ENCODE measurements around the gene TWIST2. TPM values are rescaled to one million over a fixed set of nuclear protein-coding genes. Genes with fewer than 3 reads are reported as not detected.

TWIST2 gene
- polyA plus RNA-seq, 1 donor from 2014 or later, result not detected

DNA sequence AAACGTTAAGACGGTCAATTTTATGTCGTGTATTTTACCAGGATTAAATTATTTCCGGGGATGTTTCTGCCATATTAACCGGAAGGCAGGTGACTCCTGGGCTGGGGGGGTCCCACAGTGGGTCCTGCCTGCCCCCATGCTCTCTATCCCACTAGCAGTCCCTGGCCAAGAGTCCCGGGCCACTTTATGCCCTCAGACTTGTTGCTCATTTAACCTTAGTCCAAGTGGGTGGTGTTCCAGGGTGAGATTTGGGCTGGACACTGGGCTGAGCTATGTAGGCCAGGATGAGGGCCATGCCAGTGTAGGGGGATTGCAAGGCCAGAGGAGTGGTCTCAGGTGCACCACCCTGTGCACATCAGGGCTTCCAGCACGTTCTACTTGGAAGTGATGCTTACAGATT lies 24.1 kb downstream of the TWIST2 start:
- no peak overlapping the region for H2AFZ ChIP-seq (ENCODE audit: low read depth, low read length)
- no peaks in the 10 kb centered on the region for H3K9me2 ChIP-seq (ENCODE audit: insufficient read depth, low read length)
- H3K4me3 ChIP-seq (ENCODE audit: low read length), result no peak overlapping the region
- H3K79me2 ChIP-seq (replicated peaks; ENCODE audit: insufficient read depth, low read length), result no peaks in the 10 kb centered on the region
- no peaks in the 10 kb centered on the region for H3F3A ChIP-seq (ENCODE audit: insufficient read depth, low read length, poor library complexity, severe bottlenecking)
- H4K20me1 ChIP-seq (ENCODE audit: insufficient read depth), result no peaks in the 10 kb centered on the region
- no peak overlapping the region for H3K27ac ChIP-seq (ENCODE audit: low read length)
- H3K4me2 ChIP-seq (ENCODE audit: low read length), result no peak overlapping the region
- no peaks in the 10 kb centered on the region for H3K9me3 ChIP-seq (ENCODE audit: low read length)
- no peak for TF ChIP-seq EP300 (conservative IDR thresholded peaks at IDR 0.05; ENCODE audit: poor library complexity, severe bottlenecking)
- TF ChIP-seq POLR2AphosphoS5 (IDR thresholded peaks at IDR 0.05), result no peak
- TF ChIP-seq, protein P1, sequence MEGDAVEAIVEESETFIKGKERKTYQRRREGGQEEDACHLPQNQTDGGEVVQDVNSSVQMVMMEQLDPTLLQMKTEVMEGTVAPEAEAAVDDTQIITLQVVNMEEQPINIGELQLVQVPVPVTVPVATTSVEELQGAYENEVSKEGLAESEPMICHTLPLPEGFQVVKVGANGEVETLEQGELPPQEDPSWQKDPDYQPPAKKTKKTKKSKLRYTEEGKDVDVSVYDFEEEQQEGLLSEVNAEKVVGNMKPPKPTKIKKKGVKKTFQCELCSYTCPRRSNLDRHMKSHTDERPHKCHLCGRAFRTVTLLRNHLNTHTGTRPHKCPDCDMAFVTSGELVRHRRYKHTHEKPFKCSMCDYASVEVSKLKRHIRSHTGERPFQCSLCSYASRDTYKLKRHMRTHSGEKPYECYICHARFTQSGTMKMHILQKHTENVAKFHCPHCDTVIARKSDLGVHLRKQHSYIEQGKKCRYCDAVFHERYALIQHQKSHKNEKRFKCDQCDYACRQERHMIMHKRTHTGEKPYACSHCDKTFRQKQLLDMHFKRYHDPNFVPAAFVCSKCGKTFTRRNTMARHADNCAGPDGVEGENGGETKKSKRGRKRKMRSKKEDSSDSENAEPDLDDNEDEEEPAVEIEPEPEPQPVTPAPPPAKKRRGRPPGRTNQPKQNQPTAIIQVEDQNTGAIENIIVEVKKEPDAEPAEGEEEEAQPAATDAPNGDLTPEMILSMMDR (IDR thresholded peaks at IDR 0.05; ENCODE audit: poor library complexity, severe bottlenecking), result no peak
- H3K27me3 ChIP-seq (ENCODE audit: insufficient read depth, low read depth, low read length), result no peaks in the 10 kb centered on the region
- H3K9ac ChIP-seq (ENCODE audit: low read length), result no peak overlapping the region
- no peaks in the 10 kb centered on the region for H3K36me3 ChIP-seq (ENCODE audit: insufficient read depth, low read length)

DNA sequence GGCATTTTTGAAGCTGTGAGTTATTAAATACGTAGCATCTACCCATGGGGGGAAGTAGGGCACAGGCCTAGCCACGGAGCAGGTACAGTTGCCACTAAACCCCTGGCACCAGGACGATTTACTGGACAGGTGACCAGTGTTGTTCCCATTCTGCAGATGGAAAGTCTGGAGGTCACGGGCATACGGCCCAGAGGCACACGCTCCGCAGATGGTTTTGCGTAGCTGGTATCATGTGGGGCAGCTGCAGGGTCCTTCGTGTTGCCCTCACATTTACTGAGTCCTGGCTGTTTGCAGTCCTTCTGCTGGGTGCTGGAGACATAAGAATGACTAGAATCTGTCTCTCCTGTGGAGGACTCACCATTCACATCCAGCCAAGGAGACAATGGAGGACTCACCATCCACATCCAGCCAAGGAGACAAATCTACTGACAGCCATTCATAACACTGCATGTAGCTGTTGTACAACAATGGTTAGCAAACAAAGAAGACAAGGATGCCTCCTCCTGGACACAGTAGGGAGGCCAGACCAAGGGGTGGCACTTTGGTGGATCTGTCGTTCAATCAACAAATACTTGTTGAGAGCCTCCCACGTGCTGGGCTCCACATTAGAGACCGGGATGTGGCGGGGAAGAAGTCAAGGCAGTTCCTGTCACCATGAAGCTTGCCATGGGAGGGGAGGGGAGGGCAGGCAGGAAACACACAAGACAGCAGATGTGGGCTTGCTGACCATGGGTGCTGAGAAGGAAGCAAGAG lies 24.9 kb downstream of the TWIST2 start:
- H3K9me2 ChIP-seq (ENCODE audit: insufficient read depth, low read length), result no peaks in the 10 kb centered on the region
- no peak overlapping the region for H3K9ac ChIP-seq (ENCODE audit: low read length)
- H3K4me2 ChIP-seq (ENCODE audit: low read length), result no peak overlapping the region
- no peak for TF ChIP-seq EZH2 (IDR thresholded peaks at IDR 0.05; ENCODE audit: borderline replicate concordance, insufficient read depth, low read length, poor library complexity, severe bottlenecking)
- no peak for TF ChIP-seq EP300 (conservative IDR thresholded peaks at IDR 0.05; ENCODE audit: poor library complexity, severe bottlenecking)
- TF ChIP-seq MXI1 (conservative IDR thresholded peaks at IDR 0.05; ENCODE audit: poor library complexity, severe bottlenecking), result no peak
- no peak for TF ChIP-seq POLR2AphosphoS5 (IDR thresholded peaks at IDR 0.05)
- no peaks in the 10 kb centered on the region for H3K36me3 ChIP-seq (ENCODE audit: insufficient read depth, low read length)
- no peaks in the 10 kb centered on the region for H3K79me2 ChIP-seq (replicated peaks; ENCODE audit: insufficient read depth, low read length)
- H3K9me3 ChIP-seq (ENCODE audit: low read length), result no peaks in the 10 kb centered on the region
- no peaks in the 10 kb centered on the region for H4K20me1 ChIP-seq (ENCODE audit: insufficient read depth)
- H3K27ac ChIP-seq (ENCODE audit: low read length), result no peak overlapping the region
- H3K4me3 ChIP-seq (ENCODE audit: low read length), result no peak overlapping the region
- no peaks in the 10 kb centered on the region for H3F3A ChIP-seq (ENCODE audit: insufficient read depth, low read length, poor library complexity, severe bottlenecking)
- no peak overlapping the region for H2AFZ ChIP-seq (ENCODE audit: low read depth, low read length)
- no peaks in the 10 kb centered on the region for H3K27me3 ChIP-seq (ENCODE audit: insufficient read depth, low read depth, low read length)

DNA sequence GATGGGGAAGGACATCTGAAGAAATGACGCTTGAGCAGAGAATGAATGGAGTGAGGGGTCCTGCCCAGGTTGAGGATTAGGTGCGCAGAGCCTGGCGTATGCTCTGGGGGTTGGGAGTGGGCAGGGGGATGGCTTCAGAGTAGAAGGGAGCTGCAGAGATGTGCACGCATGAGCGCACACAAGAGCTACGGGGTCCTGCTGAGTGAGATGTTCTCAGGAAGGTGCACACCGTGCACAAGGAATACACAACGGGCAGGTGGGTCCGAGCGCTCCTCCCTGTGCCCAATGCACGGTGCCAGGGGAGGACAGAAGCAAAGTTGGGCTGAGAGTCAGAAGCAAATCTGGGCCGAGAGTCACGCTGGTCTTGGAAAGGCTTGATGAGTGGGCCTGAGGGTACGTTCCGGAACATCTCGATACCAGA lies 25.5 kb downstream of the TWIST2 start:
- Histone ChIP-seq H3K79me2 (replicated peaks; ENCODE audit: insufficient read depth, low read length) (no peaks in the 10 kb centered on the region), H3K4me3 (ENCODE audit: low read length) (no peak overlapping the region), H3K27ac (ENCODE audit: low read length) (no peak overlapping the region), H3K9me2 (ENCODE audit: insufficient read depth, low read length) (no peaks in the 10 kb centered on the region), H2AFZ (ENCODE audit: low read depth, low read length) (no peak overlapping the region), H3K27me3 (ENCODE audit: insufficient read depth, low read depth, low read length) (no peaks in the 10 kb centered on the region), H3K9me3 (ENCODE audit: low read length) (no peaks in the 10 kb centered on the region), H3F3A (ENCODE audit: insufficient read depth, low read length, poor library complexity, severe bottlenecking) (no peaks in the 10 kb centered on the region), H4K20me1 (ENCODE audit: insufficient read depth) (no peaks in the 10 kb centered on the region), H3K4me2 (ENCODE audit: low read length) (no peak overlapping the region), H3K9ac (ENCODE audit: low read length) (no peak overlapping the region), H3K36me3 (ENCODE audit: insufficient read depth, low read length) (no peaks in the 10 kb centered on the region)
- TF ChIP-seq, protein P2, sequence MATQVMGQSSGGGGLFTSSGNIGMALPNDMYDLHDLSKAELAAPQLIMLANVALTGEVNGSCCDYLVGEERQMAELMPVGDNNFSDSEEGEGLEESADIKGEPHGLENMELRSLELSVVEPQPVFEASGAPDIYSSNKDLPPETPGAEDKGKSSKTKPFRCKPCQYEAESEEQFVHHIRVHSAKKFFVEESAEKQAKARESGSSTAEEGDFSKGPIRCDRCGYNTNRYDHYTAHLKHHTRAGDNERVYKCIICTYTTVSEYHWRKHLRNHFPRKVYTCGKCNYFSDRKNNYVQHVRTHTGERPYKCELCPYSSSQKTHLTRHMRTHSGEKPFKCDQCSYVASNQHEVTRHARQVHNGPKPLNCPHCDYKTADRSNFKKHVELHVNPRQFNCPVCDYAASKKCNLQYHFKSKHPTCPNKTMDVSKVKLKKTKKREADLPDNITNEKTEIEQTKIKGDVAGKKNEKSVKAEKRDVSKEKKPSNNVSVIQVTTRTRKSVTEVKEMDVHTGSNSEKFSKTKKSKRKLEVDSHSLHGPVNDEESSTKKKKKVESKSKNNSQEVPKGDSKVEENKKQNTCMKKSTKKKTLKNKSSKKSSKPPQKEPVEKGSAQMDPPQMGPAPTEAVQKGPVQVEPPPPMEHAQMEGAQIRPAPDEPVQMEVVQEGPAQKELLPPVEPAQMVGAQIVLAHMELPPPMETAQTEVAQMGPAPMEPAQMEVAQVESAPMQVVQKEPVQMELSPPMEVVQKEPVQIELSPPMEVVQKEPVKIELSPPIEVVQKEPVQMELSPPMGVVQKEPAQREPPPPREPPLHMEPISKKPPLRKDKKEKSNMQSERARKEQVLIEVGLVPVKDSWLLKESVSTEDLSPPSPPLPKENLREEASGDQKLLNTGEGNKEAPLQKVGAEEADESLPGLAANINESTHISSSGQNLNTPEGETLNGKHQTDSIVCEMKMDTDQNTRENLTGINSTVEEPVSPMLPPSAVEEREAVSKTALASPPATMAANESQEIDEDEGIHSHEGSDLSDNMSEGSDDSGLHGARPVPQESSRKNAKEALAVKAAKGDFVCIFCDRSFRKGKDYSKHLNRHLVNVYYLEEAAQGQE (IDR thresholded peaks at IDR 0.05; ENCODE audit: borderline replicate concordance), result no peak
- TF ChIP-seq RAD21 (conservative IDR thresholded peaks at IDR 0.05), result no peak
- no peak for TF ChIP-seq MXI1 (conservative IDR thresholded peaks at IDR 0.05; ENCODE audit: poor library complexity, severe bottlenecking)
- TF ChIP-seq EZH2 (IDR thresholded peaks at IDR 0.05; ENCODE audit: borderline replicate concordance, insufficient read depth, low read length, poor library complexity, severe bottlenecking), result no peak
- TF ChIP-seq TAF1 (IDR thresholded peaks at IDR 0.05; ENCODE audit: low read depth), result no peak
- no peak for TF ChIP-seq POLR2AphosphoS5 (IDR thresholded peaks at IDR 0.05)
- TF ChIP-seq, protein P1 (IDR thresholded peaks at IDR 0.05; ENCODE audit: poor library complexity, severe bottlenecking), result no peak

Measured in neural cell (in vitro differentiated cells).